SK-N-SH (cell line): ENCODE measurements around the gene MEOX1. TPM values are rescaled to one million over a fixed set of nuclear protein-coding genes. Genes with fewer than 3 reads are reported as not detected.

Experiments used
- CTCF ChIA-PET: fragments of 300-600, 350-600 bp; formaldehyde crosslinking; extraction: SDS; loops from one replicate; lab custom pipeline; 2021; lab: Yijun Ruan, JAX
- POLR2A ChIA-PET: fragments of 350-600 bp; sonication (Branson Sonifier 250); formaldehyde crosslinking; extraction: SDS; loops from one replicate; lab custom pipeline; 2020; ENCODE audit warnings: antibody characterized with exemption, inconsistent platforms; lab: Yijun Ruan, JAX
- DNase-seq: peaks from one replicate; pipeline ENCODE4 v3.0.0; 2012
- H2AFZ ChIP-seq: fragments of 200-600 bp; sonication (generic); 2 replicates; pipeline ENCODE4 v1.8.1; 2016; ENCODE audit warnings: antibody characterized with exemption, mild to moderate bottlenecking, low read depth
- H3F3A ChIP-seq: fragments of 200-600 bp; sonication (generic); replicated peaks from 2 replicates; pipeline ENCODE3; 2016; ENCODE audit warnings: antibody characterized with exemption, mild to moderate bottlenecking; ENCODE audit not compliant: insufficient read depth
- H3K27ac ChIP-seq, 2 experiments: fragments of 200-500 bp in 1 of 2; fragments of 200-600 bp in 1 of 2; sonication (Bioruptor generic) in 1 of 2; sonication (generic), shearing (Covaris generic) in 1 of 2; 2 replicates each; pipeline versions ENCODE4 v1.5.1 to v1.6.1; 2014 to 2016; ENCODE audit warnings: low read depth in 2 of 2, inconsistent platforms in 1 of 2, low read length in 1 of 2, mild to moderate bottlenecking in 1 of 2, mixed read lengths in 1 of 2
- H3K27me3 ChIP-seq: fragments of 200-600 bp; sonication (generic), shearing (Covaris generic); 2 replicates; pipeline ENCODE4 v1.6.1; 2016; ENCODE audit warnings: mixed run types; ENCODE audit not compliant: insufficient read depth
- H3K36me3 ChIP-seq, 2 experiments: fragments of 200-500 bp in 1 of 2; fragments of 200-600 bp in 1 of 2; sonication (Bioruptor generic) in 1 of 2; sonication (generic) in 1 of 2; replicated peaks in 1 of 2; 2 replicates each; pipeline versions ENCODE3 to v1.5.1; 2014 to 2016; ENCODE audit warnings: low read length in 1 of 2, mild to moderate bottlenecking in 1 of 2; ENCODE audit not compliant: insufficient read depth in 2 of 2, control insufficient read depth in 1 of 2
- H3K4me1 ChIP-seq, 2 experiments: fragments of 200-500 bp in 1 of 2; fragments of 200-600 bp in 1 of 2; sonication (Bioruptor generic) in 1 of 2; sonication (generic), shearing (Covaris generic) in 1 of 2; 2 replicates each; pipeline versions ENCODE4 v1.5.1 to v1.6.1; 2014 to 2016; ENCODE audit warnings: low read depth in 1 of 2, low read length in 1 of 2, mixed run types in 1 of 2; ENCODE audit not compliant: insufficient read depth in 2 of 2, control insufficient read depth in 1 of 2
- H3K4me2 ChIP-seq: fragments of 200-600 bp; sonication (generic), shearing (Covaris generic); 2 replicates; pipeline ENCODE4 v1.6.1; 2017; ENCODE audit warnings: mixed run types
- H3K4me3 ChIP-seq, 2 experiments: fragments of 200-500 bp in 1 of 2; fragments of 200-600 bp in 1 of 2; sonication (Bioruptor generic) in 1 of 2; sonication (generic), shearing (Covaris generic) in 1 of 2; 2 replicates each; pipeline versions ENCODE4 v1.5.1 to v1.8.1; 2014 to 2016; ENCODE audit warnings: low read depth in 2 of 2, inconsistent platforms in 1 of 2, low read length in 1 of 2, mild to moderate bottlenecking in 1 of 2, mixed read lengths in 1 of 2, moderate library complexity in 1 of 2
- H3K79me2 ChIP-seq: fragments of 200-600 bp; sonication (generic); 2 replicates; pipeline ENCODE4 v1.8.1; 2017; ENCODE audit warnings: mild to moderate bottlenecking; ENCODE audit not compliant: insufficient read depth
- H3K9ac ChIP-seq: fragments of 200-600 bp; sonication (generic); 2 replicates; pipeline ENCODE4 v1.6.1; 2017; ENCODE audit warnings: mixed run types
- H3K9me2 ChIP-seq: fragments of 200-600 bp; sonication (generic); 2 replicates; pipeline ENCODE4 v1.6.1; 2017; ENCODE audit warnings: mixed run types
- H3K9me3 ChIP-seq: fragments of 200-600 bp; sonication (generic); 2 replicates; pipeline ENCODE4 v1.6.1; 2017; ENCODE audit warnings: mixed run types, mild to moderate bottlenecking, moderate library complexity
- H4K20me1 ChIP-seq: fragments of 200-600 bp; sonication (generic); 2 replicates; pipeline ENCODE4 v1.6.1; 2017; ENCODE audit warnings: mild to moderate bottlenecking, mixed run types; ENCODE audit not compliant: insufficient read depth
- CHD2 ChIP-seq: fragments of 150-350 bp; IDR thresholded peaks from 2 replicates; pipeline ENCODE4 v1.6.1; 2018; ENCODE audit warnings: low read length; ENCODE audit not compliant: partially characterized antibody
- ELF1 ChIP-seq: IDR thresholded peaks from 2 replicates; pipeline ENCODE4 v1.4.0; 2012
- EZH2phosphoT487 ChIP-seq: fragments of 200-600 bp; sonication (generic); IDR thresholded peaks from 2 replicates; pipeline ENCODE4 v1.6.1; 2017; ENCODE audit warnings: low read depth, mixed run types, mild to moderate bottlenecking, antibody characterized with exemption, moderate library complexity, borderline replicate concordance
- FOSL2 ChIP-seq: IDR thresholded peaks from 2 replicates; pipeline ENCODE4 v1.4.0; 2012; ENCODE audit warnings: low read depth, mild to moderate bottlenecking, moderate library complexity, borderline replicate concordance
- GABPA ChIP-seq: IDR thresholded peaks from 2 replicates; pipeline ENCODE4 v1.4.0; 2012; ENCODE audit warnings: low read depth, mild to moderate bottlenecking
- NFIC ChIP-seq: IDR thresholded peaks from 2 replicates; pipeline ENCODE4 v1.4.0; 2012; ENCODE audit warnings: borderline replicate concordance
- SIN3A ChIP-seq: IDR thresholded peaks from 2 replicates; pipeline ENCODE4 v1.6.1; 2012; ENCODE audit warnings: low read depth, mild to moderate bottlenecking, low read length, moderate library complexity, borderline replicate concordance
- TAF1 ChIP-seq: IDR thresholded peaks from 2 replicates; pipeline ENCODE4 v1.6.1; 2012; ENCODE audit warnings: low read depth, mild to moderate bottlenecking, low read length, moderate library complexity, borderline replicate concordance
- TEAD4 ChIP-seq: IDR thresholded peaks from 2 replicates; pipeline ENCODE4 v1.4.0; 2012; ENCODE audit warnings: mild to moderate bottlenecking, borderline replicate concordance; ENCODE audit not compliant: insufficient read depth
- WGBS: methylation state at CpG from one replicate; pipeline ENCODE4 v1.1.6; 2017; ENCODE audit warnings: low lambda C conversion rate; 5-methylcytosine and 5-hydroxymethylcytosine counted together
- polyA plus RNA-seq, 3 experiments: library from polyadenylated mRNA; depleted of rRNA; stranded (reverse); fragments of >200 nt; gene quantifications; 2 replicates each; pipeline ENCODE4 v1.2.3, GENCODE V29; 2012
- TF ChIP-seq, protein P1 (sequence below): IDR thresholded peaks from 2 replicates; pipeline ENCODE4 v1.6.1; 2012; ENCODE audit warnings: mild to moderate bottlenecking, low read depth, low read length, moderate library complexity
- TF ChIP-seq, protein P2 (sequence below): IDR thresholded peaks from 2 replicates; pipeline ENCODE4; 2012
- TF ChIP-seq, protein P3 (sequence below): IDR thresholded peaks from 2 replicates; pipeline ENCODE4 v1.4.0; 2012; ENCODE audit warnings: low read depth, borderline replicate concordance
- TF ChIP-seq, protein P4 (sequence below): fragments of 150-350 bp; IDR thresholded peaks from 2 replicates; pipeline ENCODE4 v1.6.1; 2016; ENCODE audit warnings: mild to moderate bottlenecking, low read depth, low read length

The MEOX1 gene
- polyA plus RNA-seq, 1 of the 3 experiments (the other 2 are of a cell fraction), result 0.05 TPM

DNA sequence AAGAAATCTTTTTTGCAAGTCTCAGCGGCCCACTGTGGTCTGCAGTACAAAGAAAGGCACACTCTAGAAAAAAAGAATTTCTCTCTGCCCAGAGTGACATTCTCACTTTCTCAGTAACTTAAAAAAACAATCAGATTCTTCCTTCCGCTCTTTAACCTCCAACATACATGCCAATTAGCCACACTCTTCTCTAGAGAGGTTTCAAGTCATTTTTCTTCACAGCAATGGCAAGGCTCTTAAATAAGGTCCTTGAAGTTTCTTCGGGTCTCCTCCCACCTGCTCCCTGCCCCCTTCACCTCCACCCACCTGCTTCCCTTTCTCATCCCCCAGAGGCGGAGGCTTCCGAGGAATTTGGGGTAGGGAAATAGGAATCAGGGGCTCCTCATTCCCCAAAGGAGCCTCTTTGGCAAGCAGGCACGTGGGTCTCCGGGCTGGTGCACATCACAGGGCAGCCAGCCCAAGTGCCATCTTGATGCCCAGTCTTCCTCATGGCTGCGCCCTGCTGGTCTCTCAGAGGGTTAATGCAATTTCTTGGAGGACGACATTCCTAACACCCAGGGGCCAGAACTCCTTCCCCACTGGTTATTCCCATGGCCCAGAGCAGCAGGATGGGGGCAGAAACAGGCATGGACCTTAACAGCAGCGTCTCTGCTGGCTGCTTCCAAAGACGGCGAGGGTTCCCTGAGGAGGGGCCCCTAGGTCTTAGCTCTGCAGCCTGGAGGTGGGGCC is 855 bp upstream of the MEOX1 start:
- H3K4me1 ChIP-seq, result peaks cover 0 to 3% of the 10 kb centered on the region in 2 experiments; a peak in 1 of 4 replicates
- no peaks in the 10 kb centered on the region for H3K9me3 ChIP-seq
- H3K4me2 ChIP-seq, result no peak overlapping the region
- H3K79me2 ChIP-seq, result no peaks in the 10 kb centered on the region
- peak overlapping the region; percentile 83; the same call in 1 of the 2 replicates for H2AFZ ChIP-seq
- WGBS, result 79% methylated on average over 12 of the region's 12 CpGs
- POLR2A ChIA-PET, result no interaction called here
- no peaks in the 10 kb centered on the region for H4K20me1 ChIP-seq
- H3K27ac ChIP-seq, result no peak overlapping the region
- H3K9ac ChIP-seq, result no peak overlapping the region
- no peak overlapping the region for H3K4me3 ChIP-seq
- no peaks in the 10 kb centered on the region for H3K36me3 ChIP-seq
- CTCF ChIA-PET, result interaction anchor here (1.5 to 4.3 kb wide), 2 partner anchors 11 to 86 kb away, joined by 11 to 20 read pairs; no protein-coding TSS in a partner anchor
- TF ChIP-seq TEAD4 (no peak), SIN3A (no peak), EZH2phosphoT487 (no peak), FOSL2 (no peak), GABPA (no peak), ELF1 (no peak), CHD2 (no peak), NFIC (no peak), TAF1 (no peak)
- TF ChIP-seq, protein P1, sequence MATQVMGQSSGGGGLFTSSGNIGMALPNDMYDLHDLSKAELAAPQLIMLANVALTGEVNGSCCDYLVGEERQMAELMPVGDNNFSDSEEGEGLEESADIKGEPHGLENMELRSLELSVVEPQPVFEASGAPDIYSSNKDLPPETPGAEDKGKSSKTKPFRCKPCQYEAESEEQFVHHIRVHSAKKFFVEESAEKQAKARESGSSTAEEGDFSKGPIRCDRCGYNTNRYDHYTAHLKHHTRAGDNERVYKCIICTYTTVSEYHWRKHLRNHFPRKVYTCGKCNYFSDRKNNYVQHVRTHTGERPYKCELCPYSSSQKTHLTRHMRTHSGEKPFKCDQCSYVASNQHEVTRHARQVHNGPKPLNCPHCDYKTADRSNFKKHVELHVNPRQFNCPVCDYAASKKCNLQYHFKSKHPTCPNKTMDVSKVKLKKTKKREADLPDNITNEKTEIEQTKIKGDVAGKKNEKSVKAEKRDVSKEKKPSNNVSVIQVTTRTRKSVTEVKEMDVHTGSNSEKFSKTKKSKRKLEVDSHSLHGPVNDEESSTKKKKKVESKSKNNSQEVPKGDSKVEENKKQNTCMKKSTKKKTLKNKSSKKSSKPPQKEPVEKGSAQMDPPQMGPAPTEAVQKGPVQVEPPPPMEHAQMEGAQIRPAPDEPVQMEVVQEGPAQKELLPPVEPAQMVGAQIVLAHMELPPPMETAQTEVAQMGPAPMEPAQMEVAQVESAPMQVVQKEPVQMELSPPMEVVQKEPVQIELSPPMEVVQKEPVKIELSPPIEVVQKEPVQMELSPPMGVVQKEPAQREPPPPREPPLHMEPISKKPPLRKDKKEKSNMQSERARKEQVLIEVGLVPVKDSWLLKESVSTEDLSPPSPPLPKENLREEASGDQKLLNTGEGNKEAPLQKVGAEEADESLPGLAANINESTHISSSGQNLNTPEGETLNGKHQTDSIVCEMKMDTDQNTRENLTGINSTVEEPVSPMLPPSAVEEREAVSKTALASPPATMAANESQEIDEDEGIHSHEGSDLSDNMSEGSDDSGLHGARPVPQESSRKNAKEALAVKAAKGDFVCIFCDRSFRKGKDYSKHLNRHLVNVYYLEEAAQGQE, result no peak
- TF ChIP-seq, protein P2, sequence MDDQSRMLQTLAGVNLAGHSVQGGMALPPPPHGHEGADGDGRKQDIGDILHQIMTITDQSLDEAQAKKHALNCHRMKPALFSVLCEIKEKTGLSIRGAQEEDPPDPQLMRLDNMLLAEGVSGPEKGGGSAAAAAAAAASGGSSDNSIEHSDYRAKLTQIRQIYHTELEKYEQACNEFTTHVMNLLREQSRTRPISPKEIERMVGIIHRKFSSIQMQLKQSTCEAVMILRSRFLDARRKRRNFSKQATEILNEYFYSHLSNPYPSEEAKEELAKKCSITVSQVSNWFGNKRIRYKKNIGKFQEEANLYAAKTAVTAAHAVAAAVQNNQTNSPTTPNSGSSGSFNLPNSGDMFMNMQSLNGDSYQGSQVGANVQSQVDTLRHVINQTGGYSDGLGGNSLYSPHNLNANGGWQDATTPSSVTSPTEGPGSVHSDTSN, result no peak
- TF ChIP-seq, protein P3, sequence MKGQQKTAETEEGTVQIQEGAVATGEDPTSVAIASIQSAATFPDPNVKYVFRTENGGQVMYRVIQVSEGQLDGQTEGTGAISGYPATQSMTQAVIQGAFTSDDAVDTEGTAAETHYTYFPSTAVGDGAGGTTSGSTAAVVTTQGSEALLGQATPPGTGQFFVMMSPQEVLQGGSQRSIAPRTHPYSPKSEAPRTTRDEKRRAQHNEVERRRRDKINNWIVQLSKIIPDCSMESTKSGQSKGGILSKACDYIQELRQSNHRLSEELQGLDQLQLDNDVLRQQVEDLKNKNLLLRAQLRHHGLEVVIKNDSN, result no peak
- TF ChIP-seq, protein P4, sequence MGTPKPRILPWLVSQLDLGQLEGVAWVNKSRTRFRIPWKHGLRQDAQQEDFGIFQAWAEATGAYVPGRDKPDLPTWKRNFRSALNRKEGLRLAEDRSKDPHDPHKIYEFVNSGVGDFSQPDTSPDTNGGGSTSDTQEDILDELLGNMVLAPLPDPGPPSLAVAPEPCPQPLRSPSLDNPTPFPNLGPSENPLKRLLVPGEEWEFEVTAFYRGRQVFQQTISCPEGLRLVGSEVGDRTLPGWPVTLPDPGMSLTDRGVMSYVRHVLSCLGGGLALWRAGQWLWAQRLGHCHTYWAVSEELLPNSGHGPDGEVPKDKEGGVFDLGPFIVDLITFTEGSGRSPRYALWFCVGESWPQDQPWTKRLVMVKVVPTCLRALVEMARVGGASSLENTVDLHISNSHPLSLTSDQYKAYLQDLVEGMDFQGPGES, result no peak
- H3F3A ChIP-seq, result peaks cover 2% of the 10 kb centered on the region
- H3K9me2 ChIP-seq, result no peaks in the 10 kb centered on the region
- DNase-seq, result no peak
- H3K27me3 ChIP-seq, result no peaks in the 10 kb centered on the region
